Fibroblast of the conjunctiva (primary cell): ENCODE measurements around the gene TMEM222.
"Not testable (repeated sequence)": the region's sequence is repeated elsewhere in the genome, so short reads cannot be mapped to it uniquely, and the experiment has no call there.

Experiments used
- DNase-seq: peaks from one replicate; pipeline ENCODE4 v3.0.0-alpha.2; 2010; ENCODE audit warnings: low read depth

The TMEM222 gene

GRCh38 chr1:27380766-27381733 lies 59.1 kb downstream of the TMEM222 start:
- no peak for DNase-seq

GRCh38 chr1:27381969-27382762 lies 60.2 kb downstream of the TMEM222 start:
- DNase-seq: no peak

GRCh38 chr1:27383039-27383605 lies 61.2 kb downstream of the TMEM222 start, which contains the start of gene CD164L2:
TSS of gene CD164L2 (minus strand) at chr1:27383333. CDS start at chr1:27383239, 94 bp downstream.
- DNase-seq: no peak

GRCh38 chr1:27383661-27384060 lies 61.7 kb downstream of the TMEM222 start:
- DNase-seq: no peak

- DNase-seq: not testable (repeated sequence)
These were observed 62.8 kb downstream of the TMEM222 start for GRCh38 chr1:27384797-27385196.
